C4-2B (cell line): Measurements from ENCODE around the gene JAZF1.

Source experiments
- H3K27ac ChIP-seq: fragments of 450-650 bp; 2 replicates; pipeline ENCODE4 v1.5.1; 2017
- ZFX ChIP-seq: fragments of 450-650 bp; IDR thresholded peaks from 2 replicates; pipeline ENCODE4 v1.6.1; 2017
- TF ChIP-seq, protein P1 (sequence below): fragments of 450-650 bp; conservative IDR thresholded peaks from 2 replicates; pipeline ENCODE4 v1.5.1; 2017; ENCODE audit warnings: mild to moderate bottlenecking

Gene JAZF1

DNA sequence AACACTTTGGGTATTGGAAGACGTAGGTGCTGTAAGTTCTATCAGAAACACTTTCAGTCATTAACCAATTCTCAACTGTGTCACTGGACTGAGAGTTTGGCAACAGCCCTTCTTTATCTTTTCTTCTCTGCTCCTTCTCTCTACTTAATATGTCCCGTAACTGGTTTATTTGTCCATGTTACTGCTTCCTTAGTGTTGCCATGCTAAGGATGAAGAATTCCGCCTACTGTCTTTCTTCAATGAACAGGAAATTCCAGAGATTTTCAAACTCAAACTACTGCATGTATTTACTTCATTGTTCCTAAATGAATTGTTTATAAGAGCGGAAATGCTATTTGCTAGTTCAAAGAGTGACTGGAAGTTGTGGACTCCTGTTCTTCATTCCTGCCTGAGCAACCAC is 296.9 kb downstream of the JAZF1 start:
- H3K27ac ChIP-seq = no peak overlapping the region
- TF ChIP-seq, protein P1, sequence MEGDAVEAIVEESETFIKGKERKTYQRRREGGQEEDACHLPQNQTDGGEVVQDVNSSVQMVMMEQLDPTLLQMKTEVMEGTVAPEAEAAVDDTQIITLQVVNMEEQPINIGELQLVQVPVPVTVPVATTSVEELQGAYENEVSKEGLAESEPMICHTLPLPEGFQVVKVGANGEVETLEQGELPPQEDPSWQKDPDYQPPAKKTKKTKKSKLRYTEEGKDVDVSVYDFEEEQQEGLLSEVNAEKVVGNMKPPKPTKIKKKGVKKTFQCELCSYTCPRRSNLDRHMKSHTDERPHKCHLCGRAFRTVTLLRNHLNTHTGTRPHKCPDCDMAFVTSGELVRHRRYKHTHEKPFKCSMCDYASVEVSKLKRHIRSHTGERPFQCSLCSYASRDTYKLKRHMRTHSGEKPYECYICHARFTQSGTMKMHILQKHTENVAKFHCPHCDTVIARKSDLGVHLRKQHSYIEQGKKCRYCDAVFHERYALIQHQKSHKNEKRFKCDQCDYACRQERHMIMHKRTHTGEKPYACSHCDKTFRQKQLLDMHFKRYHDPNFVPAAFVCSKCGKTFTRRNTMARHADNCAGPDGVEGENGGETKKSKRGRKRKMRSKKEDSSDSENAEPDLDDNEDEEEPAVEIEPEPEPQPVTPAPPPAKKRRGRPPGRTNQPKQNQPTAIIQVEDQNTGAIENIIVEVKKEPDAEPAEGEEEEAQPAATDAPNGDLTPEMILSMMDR = no peak
- TF ChIP-seq ZFX = no peak

DNA sequence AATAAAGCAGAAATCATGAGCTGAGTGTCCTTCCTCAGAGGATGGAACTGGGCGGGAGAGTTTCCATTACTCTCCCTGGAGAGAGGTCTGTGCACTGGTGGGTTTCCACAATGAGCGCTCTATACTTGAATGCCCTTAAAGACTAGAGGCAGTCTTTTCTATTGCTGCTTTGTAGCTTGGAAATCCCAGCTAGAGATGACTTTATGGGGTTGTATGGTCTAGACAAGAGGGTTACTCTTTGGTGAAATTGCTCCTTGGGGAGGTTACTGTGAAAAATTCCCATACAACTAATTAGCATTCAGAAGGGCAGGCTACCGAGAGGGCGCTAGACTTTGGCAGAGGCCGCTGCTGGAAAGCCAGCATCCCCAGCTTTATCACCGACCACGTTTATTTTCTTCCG is 303.8 kb downstream of the JAZF1 start:
- TF ChIP-seq ZFX = no peak
- TF ChIP-seq, protein P1 = no peak
- no peak overlapping the region for H3K27ac ChIP-seq

DNA sequence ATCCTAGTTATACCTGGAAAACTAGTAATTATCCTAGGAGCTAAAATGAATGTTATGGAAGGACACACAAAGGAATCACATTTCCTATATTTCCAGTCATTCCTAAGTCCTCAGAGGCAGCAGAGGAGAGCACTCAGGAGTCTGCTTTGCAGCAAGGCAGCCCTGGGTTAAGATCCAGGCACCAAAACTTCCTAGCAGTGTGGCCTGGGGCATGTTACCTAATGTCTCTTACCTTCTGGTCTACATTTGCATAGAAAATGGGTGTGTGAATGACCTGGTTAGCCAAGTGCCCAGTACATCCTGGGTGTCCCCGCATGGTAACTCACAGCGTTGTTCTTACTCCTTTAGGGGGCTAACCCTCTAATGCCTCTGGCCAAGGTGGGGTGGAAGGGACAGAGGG is 304.8 kb downstream of the JAZF1 start:
- TF ChIP-seq ZFX = no peak
- TF ChIP-seq, protein P1 = no peak
- H3K27ac ChIP-seq = no peak overlapping the region

DNA sequence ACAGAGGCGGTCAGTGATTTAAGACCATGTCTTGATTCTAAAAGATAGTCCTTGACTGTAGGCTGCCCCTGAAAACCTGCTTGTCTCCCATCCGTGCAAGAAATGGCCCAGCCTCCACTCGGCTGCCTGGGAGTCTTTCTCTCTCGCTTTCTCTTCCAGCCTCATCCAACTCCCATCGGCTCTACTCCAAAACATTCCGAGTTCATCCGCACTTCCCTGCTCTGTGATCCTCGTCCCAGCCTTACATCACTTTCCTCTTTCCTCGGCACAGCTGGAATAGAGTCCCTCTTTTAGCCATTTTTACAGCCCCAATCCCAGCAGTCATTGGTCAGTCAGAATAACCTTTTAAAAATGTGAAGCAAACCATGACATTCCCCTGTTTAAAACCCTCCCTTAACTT is 305.5 kb downstream of the JAZF1 start:
- H3K27ac ChIP-seq = no peak overlapping the region
- no peak for TF ChIP-seq ZFX
- TF ChIP-seq, protein P1 = no peak

DNA sequence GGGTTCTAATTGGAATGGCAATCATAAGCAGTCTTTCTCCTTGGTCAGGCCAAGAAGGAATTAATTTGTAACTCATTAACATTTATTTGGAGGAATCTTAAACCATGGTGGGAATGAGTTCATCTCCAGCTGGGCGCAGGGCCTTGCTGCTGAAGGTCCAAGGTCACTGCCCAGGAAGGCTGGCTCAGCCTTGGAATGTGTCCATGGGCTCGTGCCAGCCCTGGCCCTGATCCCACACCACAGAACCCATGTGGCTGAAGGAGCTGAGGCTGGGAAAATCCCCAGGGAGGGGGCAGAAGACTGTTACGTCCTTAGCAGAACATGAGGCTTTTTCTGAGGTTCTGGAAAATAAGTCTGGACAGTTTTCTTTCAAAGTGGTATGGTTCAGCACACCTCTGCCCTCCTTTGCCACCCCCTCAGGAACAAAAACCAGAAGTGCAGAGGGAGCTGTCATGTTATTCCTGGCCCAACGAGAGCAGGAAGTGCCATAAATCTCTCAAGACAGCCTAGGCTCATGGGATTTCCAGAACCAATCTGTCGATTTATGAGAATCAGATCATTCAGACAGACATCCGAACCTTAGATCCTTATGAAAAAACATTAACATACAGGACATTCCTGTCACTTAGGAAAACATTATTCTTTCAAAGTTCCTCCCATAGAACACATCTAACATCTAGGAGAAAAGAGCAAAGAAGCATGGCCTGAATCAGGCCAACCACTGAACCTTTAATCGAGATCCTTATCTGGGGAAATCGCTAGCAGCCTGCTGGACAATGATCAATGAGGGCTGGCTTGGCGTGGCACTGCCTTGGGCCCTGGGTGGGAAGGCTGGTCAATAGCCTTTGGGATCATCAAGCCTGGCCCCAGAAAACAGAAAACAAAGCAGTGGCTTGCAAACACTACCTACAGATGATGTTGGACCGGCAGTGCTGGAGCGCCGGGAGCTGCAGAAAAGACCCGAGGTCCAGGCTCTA is 306.3 kb downstream of the JAZF1 start:
- TF ChIP-seq, protein P1 = no peak
- no peak for TF ChIP-seq ZFX
- peak overlapping the region; percentile 25; the same call in 1 of the 2 replicates for H3K27ac ChIP-seq

DNA sequence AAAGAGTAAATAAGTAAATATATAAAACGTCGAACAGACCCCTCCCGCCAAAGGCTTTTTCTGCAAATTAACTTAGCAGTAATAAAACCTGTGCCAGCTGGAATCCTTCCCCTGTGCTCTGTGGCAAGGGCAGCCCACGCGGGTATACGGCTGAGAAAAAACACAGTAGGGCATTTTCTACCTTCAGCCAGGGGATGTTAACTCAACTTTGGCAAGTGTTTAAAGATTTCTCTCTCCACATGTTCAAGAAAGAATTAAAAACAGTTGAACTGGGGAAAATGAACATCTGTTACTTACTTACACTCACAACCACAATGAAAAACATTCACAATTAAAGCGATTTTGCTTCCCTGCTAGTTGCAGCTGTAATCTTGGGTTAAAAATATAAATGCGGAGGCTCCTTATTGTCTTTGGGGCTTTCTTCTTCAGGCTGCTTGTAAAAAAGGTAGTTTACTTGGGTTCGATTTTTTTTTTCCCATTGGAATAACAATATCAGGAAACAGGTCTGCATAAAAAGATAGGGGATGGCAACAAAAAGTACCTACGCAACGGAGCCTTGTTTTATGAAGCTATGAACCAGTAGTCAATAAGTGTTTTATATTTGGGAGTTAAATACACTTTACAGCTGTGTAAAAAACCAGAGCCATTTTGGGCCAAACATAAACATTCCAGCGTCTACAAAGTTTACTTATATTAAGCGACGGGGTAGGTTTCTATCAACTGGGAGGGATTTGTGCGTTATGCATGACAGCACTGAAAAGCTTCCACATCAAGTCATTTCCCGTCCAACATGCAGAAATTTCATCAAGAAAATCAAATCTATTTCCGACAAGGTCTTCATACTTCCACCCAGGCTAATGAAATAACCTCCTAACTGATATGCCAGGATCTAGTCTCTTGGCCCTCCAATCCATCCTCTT is 308.0 kb downstream of the JAZF1 start:
- H3K27ac ChIP-seq = no peak overlapping the region
- no peak for TF ChIP-seq ZFX
- TF ChIP-seq, protein P1 = no peak
